NCI-H226 (cell line): ENCODE data around the gene SLBP.
"Not testable (repeated sequence)": the region's sequence is repeated elsewhere in the genome, so short reads cannot be mapped to it uniquely, and the experiment has no call there.

ENCODE experiments used
- DNase-seq: peaks from one replicate; pipeline ENCODE4 v3.0.0-alpha.2; 2015

The SLBP gene

DNA sequence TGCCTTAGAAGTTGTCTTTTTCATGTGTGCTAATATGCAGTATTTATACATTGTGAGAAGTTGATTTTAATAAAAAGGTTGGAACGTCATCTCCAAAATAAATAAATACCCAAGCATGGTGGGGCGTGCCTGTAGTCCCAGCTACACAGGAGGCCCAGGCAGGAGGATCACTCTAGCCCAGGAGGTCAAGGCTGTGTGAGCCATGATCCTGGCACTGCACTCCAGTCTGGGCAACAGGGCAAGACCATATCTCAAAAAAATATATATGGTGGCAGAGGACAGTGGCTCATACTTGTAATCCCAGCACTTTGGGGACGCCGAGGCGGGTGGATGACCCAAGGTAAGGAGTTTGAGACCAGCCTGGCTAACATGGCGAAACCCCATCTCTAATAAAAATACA lies 6.4 kb downstream of the SLBP start:
- no peak for DNase-seq

DNA sequence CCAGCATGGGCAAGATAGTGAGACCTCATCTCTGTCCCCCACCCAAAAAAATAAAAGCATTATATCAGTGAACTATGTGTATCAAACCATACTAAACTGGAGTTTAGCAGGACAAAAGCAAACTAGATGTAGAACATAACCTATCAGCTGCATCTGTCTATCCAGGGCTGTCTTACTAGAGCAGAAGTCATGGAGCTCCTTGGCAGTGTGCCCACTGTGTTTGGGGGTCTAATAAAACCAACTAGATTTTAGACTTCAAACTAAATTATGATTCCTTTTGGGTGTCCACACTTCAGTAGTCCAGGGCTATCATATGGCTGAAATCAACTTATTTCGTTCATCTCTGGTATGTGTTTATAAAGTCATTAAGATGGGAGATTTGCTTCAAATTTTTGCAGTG lies 8.3 kb downstream of the SLBP start:
- DNase-seq = no peak

DNA sequence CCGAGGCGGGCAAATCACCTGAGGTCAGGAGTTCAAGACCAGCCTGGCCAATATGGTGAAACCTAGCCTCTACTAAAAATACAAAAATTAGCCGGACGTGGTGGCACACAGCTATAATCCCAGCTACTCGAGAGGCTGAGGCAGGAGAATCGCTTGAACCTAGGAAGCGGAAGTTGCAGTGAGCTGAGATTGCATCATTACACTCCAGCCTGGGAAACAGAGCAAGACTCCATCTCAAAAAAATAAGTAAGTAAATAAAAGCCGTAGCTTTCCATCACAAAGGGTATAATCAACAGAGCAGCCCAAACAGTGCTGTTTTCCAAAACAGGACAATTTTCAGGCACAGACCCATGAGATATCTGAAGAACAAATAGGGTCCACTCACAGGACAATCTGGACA lies 10.4 kb downstream of the SLBP start:
- not testable (repeated sequence) for DNase-seq

DNA sequence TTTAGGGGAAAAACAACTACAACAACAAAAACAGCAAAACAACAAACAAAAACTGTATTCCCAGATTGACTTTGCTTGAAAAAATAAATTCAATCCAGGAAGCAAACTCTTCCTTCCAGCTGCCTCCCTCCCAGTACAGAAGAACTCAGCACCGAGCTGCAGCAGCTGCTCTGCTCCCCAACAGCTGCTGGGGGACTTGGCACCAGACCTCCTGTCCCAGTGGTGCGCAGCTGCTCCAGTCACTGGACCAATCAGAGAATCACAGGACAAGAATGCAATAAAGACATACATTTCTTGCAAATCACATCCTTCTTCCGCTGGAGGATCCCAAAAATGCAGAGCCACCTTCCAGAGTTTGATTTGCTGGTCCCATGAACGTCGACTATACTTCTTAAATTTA lies 16.2 kb downstream of the SLBP start:
- DNase-seq = no peak

DNA sequence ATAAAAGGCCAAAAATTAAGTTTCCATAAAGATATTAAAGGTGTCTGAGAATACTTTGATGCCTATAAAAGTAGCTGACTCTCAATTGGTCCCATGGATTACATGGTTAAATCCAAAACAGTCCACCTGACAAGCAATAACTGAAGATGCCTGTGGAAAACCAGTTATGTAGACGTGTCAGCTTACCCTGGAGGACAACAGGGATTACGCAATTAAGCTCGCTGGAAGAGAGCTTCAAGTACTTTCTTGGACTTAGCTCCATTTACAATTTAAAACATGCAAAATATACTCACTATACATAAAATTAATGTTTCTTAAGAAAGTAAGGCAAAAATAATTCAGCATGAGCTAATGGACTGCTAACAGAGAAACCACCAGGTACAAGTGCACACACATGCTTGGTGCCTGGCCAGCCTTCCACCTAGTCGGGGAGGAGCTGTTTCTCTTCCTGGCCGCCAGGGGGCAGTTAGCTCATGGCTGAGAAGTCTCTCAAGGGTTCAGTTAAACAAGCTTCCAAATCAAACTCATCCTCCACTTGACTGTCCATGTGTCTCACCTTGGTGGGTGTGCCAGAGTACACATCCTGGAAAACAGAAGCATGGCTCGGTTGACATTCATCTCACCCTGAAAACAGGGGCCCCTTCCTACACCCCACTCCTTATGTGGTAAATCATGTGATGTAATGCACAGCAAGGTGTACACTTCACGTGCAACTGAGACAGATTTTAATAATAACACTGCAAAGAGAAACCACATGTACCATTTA lies 18.8 kb downstream of the SLBP start:
- DNase-seq = peak; percentile 60

DNA sequence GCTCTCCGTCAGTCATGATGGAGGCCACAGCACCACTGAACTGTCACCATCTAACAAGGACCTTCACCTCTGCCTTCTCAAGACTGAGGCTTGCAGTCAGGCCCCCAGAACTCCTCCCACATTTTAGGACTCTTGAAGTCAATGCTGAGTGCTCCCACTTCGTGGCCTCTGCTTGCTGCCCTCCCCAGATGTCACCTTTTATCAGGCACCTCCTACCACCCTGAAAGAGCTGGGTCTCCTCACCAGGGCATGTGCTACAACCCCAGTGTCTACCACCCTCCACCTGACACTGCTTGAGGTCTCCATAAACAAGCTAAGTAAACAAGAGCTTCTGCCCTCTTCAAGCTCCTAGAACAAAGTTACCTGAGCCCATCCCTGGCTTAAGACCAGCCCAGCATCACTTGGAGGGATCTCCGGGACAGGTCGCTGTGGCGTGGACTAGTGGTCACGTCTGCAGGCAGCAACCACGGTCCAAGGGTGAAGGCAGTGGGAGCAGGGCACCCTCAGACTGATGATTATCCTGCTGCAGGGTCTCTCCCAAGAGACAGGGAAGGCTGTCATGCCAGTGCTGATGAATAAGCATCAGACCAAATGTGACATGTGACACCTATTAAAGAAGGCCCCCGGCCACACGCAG lies 20.3 kb downstream of the SLBP start:
- DNase-seq = no peak

DNA sequence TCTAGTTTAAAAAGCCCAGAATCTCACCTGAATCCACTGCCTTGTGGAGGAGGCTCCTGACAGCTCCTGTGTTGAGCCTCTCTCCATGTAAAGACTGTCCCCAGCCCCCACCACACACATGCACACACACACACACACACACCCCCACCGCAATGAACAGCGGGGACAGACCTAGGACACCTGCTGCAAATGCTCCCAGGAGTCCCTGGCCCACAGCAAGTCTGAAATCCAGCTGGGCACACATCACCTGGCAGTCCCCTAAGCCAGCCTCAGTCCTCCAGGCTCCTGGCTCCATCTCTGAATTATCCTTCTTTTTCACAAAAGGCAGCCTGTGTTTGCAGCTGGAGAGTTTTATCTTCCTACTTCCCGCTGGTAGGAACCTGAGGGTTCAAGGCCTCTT lies 21.4 kb downstream of the SLBP start:
- no peak for DNase-seq

DNA sequence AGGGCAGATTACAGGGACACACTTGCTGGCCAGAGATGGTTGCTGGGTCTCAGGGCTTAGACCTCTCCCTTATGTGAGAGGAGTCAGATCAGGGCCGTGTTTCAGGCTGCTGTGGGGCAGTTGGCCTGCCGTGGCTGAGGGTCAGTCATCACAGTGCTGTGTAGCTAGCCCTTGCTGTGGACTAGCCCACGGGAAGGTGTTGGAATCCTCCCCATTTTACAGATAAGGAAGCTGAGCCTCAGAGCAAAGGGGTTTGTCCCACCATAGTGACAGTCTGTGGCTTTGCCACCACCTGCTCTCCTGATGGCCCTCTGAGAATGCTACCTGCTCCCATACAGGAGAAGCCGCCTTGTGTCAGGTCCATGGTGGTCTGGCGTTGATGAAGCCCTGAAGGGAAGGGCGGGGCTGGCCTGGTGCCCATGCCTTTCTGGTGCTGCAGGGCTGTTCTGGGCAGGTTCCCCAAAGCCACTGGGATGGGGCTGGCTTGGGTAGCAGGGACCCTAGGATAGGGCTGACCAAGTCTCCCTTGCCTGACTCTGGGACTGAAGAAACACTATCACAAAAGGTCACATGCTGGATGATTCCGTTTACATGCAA lies 25.6 kb downstream of the SLBP start:
- no peak for DNase-seq

DNA sequence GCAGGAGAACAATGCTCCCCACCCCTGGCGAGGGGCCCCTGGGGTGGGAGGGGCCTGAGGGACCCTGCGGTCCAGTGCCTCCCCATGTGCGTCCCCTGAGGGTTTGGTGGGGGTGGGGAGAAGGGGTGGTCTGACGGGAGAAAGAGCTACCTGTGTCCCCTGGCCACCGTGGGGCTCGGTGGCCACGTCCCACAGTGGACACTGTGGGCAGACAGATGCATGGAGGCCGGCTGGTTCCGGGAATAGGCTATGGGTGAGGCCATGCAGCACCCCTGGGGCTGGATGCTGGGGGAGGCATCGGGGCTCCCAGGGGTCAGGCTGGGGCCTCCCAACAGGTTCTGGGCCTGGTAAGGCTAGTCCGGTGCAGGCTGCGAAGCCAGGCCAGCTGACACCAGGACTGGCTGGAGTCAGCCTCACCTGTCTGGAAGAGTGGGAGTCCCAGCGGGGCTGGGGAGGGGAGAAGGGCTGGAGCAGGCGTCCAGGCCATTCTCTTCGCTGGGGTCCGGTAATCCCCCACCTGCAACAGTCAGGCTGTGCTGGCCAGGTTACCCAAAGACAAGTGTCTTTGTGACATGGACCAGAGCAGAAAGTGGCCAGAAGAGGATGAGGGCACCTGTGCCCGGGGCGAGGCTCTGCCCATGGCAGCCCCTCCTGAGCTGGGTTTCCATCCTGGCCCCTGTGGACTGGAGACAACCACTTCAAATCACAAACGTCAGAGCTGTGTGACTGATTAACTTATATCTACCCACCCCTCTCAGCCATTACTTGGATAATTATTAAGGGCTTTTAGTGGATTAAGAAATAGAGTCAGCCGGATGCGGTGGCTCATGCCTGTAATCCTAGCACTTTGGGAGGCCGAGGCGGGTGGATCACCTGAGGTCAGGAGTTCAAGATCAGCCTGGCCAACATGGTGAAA lies 26.6 kb downstream of the SLBP start:
- no peak for DNase-seq

DNA sequence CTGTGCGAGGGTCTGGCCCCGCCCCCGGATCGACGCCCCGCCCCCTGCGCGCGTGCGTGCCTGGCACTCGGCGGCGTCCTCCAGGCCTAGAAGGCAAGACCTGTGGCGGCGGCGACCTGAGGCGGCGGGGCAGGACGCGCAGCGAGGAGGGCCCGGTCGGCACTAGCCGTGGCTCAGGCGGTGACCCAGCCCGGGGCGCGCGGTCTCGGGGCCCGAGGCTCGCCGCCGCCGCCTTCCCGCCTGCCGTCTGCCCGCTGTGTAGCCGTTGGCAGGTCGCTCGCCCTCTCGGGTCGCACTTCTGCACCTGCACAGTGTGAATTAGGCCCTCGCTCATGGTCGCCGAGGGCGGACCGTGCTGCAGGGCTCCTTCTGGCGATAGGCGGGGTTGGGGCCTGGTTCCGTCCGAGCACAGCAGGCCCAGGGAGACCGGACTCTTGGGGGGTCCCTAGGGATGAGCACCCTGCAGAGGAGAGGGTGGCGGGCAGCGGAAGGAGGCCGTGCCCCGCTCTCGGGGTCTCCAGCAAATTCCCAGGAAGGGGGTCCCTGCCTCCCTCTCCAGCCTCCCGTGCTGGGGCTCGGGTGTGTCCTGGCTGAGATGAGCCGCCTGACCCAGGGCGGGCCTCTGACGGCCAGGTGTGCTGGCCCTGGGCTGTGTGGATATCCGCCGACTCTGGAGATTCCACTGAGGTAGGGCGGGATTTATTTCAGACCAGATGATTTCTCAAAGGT lies 27.4 kb downstream of the SLBP start:
- DNase-seq = no peak

DNA sequence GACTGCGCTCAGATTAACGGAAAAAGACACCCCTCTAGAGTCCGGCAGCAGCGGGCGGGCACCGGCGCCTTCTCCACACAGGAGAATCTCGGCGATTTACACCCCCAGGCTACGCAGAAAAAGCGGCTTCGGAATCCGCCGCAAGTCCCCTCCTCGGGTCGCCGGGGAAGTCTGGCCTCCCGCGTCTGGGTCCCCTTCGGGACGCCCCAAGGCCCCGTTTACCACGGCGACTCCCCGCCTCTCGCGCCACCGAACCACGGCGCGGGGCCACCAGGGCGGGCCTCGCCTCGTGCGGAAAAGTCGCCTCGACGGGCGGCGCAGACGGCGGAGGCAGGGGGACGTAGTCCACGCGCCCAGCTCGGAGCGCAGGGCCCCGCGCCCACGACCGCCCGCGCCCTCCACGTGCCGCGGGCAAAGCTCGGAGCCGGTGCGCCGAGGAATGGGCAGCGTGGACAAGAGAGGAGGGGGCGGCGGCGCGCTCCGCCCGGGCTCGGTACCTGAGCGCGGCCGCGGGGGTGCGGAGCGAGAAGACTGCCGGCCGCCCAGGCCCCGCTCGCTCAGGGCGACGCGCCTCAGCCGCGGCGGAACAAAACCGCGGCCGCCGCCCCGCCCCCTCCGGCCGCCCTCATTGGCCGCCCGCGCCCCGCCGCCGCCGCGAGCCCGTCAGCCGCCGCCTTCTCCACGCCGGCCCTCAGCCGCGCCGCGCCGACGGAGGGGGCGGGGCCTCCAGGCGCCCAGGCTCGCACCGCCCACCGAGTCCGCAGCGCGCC lies 28.2 kb downstream of the SLBP start, which contains the start of gene FAM53A:
Gene FAM53A, minus strand, starts transcription at position 578 of the 770 bp plus-strand sequence. CDS start 15,572 bp downstream, outside the sequence.
- peak; percentile 70 for DNase-seq

DNA sequence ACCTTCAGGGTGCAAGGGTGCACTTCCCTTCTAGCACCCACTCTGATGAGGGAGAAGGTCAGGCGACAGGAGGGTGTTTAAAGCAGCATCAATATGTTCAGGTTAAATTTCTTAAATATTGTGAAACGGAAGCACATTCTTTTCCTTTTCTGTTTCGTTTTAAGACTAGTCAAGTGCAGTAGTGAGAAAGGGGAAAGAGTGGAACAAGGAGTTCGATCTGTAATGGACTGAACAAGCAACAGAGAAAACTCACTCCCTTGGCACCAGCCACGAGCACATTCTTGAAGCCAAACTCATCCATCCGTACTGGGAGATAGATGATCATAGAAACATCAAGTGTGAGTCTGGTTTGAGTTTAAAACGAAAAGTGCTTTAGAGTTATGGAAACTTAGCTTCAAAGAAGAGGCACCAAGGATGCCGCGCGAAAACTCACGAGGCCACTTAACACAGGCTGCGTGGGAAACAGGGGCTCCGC lies 28.8 kb downstream of the SLBP start:
- DNase-seq = peak; percentile 48

DNA sequence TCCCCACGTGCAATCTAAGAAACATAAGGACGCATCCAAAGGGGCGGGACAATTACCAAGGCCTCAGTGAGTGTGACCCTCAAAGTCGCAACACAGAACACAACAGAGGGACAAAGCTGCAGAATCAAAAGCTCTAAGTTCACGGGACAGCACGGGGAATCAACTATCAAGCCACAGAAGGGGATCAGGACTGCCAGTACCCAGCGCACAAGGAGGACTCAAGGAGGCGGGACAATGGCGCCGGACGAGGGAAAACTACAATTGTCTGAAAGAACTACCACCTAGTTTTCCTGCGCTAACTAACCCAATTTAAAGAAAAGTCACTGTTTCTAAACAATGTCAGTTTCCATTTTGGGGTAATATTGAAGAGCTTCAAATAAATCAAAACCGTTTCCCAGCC lies 29.3 kb downstream of the SLBP start:
- DNase-seq = no peak

DNA sequence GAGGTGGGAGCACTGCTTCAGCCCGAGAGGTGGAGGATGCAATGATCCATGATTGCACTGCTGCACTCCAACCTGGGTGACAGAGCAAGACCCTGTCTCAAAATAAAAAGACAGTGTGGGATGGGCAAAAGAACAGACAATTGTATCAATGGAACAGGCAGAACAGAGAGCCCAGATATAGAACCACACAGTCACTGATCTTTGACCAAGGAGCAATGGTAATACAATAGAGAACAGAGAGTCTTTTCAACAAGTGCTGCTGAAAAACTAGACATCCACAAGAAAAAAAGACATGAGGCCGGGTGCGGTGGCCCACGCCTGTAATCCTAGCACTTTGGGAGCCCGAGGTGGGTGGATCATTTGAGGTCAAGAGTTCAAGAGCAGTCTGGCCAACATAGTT lies 33.9 kb downstream of the SLBP start:
- no peak for DNase-seq

DNA sequence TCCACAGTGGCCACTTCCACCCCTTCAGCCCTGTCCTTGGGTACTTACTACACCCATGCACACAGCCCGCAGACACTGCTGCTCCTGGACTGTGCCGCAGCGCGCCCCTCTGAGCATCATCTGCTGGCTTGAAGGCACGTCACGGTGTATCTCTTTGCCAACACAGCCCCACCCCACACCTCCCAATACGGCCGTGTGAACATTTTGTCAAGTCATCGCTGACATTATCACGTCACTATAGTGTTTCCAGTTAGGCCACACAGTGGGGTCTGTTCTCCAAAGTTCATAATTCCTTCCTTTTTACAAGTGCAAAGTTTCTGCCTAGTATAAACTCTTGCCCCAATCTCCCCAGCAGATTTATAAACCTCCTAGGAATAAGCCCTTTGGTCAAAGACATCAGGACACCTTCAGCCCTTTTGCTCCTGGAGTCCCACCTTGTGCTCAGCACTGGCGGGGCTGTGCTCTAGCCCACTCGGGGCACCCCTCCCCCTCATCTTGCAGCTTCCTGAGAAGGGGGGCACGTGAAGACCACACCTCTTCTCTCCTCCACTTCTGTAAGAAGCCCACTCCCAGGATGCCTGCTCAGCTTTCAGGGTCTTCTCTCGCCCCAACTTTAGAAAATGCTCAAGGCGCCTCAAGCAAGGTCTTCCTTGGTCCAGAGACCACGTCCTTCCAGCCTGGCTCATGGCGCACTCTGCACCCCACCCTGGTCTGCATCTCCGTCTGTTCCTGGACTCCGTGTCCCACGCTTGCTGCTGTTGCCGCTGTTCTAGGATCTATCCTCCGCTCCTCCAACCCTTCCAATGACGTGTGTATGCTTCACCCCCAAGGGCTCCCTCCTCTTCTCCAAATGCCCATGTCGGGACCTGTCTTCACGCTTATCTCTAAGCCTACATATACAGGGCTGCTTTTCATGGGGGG lies 35.3 kb downstream of the SLBP start:
- no peak for DNase-seq

DNA sequence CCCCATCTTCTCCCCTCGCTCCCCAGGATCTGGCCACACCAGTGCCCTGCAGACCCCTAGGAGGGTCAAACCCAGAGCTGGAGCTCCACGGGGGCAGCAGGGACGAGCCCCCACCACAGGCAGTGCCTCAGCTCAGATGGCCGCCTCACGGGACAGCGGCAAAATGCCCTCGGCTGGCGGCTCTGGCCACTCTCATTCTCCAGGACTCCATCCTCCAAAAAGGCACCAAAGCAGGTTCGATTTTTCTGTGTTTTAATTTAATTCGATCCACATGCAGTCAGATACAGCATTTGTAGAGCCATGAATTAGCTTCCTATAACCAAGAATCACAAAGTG lies 36.3 kb downstream of the SLBP start:
- DNase-seq = no peak

DNA sequence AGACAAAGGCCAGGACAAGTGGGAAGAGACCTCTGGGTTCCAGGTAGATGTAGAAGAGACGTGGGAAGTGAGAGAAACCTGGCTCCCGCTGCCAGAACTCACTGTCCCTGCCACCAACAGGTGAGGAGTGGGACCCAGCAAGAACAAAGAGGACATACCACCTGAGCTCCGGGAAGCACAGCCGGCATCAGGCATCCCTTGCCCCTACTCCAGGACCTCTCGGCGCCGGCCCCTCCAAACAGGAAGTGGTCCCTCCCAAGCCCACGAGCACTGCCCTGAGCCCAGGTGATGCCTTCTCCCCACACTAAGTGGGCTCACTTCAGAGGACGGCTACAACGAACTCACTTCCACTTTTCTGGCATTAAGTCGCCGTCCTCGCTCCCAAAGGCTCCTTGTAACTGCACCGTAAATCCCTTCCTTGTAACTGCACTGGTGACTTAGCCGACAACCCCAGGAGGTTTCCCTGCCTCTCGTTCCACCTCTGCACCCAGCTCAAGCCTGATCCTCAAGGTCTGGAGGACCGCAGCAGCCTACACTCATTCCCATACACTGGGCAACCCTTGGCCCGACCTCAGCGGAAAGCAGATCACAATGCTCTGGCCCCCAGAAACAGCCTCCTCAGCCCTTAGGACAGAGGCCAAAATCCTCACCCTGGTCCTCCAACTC lies 36.9 kb downstream of the SLBP start:
- no peak for DNase-seq

DNA sequence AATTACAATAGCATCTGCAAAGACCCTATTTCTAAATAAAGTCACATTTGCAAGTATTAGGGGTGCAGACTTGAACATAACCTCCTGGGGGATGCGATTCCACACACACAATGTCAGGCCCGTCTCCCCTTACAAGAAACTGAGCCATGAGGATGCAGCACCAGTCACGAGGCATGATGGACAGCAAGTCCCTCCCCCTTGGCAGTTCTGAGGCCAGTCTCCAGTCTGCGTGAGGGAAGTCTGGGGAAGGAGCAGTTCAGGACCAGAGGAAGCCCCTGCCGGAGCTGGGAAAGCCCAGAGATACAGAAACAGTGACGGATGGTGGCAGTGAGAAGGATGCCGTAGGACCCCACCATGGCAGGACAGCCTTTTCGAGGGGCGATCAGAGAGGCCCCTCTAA lies 37.4 kb downstream of the SLBP start:
- no peak for DNase-seq

DNA sequence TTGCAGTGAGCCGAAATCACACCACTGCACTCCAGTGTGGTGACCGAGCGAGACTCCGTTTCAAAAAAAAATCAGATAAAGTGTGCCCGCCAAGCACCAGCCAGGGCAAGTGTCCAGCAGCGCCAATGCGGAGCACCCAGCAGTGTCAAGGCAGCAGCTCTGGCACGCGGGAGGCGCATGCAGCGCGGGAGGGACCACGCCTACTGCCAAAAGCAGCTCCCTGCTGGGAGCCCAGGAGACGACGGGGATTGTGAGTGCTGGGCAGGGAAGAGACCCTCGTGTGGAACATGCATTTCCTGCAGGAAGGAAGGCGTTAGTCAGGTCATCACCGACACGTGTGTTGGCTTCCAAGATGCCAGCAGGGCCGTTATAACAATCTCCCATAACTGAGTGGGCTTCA lies 38.4 kb downstream of the SLBP start:
- no peak for DNase-seq

DNA sequence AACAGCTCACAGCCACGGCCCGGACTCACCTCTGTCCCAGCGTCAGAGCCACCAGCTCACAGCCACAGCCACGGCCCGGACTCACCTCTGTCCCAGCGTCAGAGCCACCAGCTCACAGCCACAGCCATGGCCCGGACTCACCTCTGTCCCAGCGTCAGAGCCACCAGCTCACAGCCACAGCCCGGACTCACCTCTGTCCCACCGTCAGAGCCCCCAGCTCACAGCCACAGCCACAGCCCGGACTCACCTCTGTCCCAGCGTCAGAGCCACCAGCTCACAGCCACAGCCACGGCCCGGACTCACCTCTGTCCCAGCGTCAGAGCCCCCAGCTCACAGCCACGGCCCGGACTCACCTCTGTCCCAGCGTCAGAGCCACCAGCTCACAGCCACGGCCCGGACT lies 41.1 kb downstream of the SLBP start:
- DNase-seq = not testable (repeated sequence)
